Gastroesophageal sphincter (tissue), 3 donors: ENCODE measurements around the gene C1orf21.

Experiments used
- EP300 ChIP-seq: sonication (generic); formaldehyde crosslinking; IDR thresholded peaks from one replicate; pipeline ENCODE4 v1.6.1; 2017; ENCODE audit warnings: antibody characterized with exemption, mild to moderate bottlenecking
- TF ChIP-seq, protein P1 (sequence below), 4 experiments: fragments of 200-600 bp in 2 of 4; fragments of 450-650 bp in 2 of 4; sonication (generic) in 1 of 4; IDR thresholded peaks; one replicate each; pipeline ENCODE4 v1.5.1; 2017 to 2019; ENCODE audit warnings: antibody characterized with exemption in 4 of 4, mild to moderate bottlenecking in 2 of 4, moderate library complexity in 2 of 4

DNA sequence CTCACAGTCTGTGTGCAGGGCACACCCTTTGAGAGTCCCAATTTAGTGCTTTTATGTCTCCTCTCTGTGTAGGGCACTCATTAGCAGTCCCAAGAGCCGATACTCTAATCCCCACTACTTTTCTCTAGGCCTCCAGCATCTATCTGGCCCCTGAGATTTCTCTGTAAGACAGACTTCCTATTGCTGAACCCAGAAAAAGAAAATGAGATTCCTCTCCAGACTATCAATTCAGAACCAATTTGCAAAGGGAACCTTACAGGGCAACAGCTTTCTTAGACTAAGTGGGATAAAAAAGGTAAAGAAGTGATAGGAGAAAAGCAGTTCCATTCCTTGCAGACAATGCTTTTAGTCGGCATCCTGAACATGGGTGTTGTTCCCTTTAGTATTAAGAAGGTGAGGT lies 195.6 kb downstream of the C1orf21 start:
- no peak for TF ChIP-seq EP300
- TF ChIP-seq, protein P1, sequence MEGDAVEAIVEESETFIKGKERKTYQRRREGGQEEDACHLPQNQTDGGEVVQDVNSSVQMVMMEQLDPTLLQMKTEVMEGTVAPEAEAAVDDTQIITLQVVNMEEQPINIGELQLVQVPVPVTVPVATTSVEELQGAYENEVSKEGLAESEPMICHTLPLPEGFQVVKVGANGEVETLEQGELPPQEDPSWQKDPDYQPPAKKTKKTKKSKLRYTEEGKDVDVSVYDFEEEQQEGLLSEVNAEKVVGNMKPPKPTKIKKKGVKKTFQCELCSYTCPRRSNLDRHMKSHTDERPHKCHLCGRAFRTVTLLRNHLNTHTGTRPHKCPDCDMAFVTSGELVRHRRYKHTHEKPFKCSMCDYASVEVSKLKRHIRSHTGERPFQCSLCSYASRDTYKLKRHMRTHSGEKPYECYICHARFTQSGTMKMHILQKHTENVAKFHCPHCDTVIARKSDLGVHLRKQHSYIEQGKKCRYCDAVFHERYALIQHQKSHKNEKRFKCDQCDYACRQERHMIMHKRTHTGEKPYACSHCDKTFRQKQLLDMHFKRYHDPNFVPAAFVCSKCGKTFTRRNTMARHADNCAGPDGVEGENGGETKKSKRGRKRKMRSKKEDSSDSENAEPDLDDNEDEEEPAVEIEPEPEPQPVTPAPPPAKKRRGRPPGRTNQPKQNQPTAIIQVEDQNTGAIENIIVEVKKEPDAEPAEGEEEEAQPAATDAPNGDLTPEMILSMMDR (IDR thresholded peaks at IDR 0.05), result no peak
